DMS114 treated with DMSO at 0.1 percent for 48 hours (cell line): Measurements from ENCODE around the gene MRPL48.
"Not testable (repeated sequence)": the region's sequence is repeated elsewhere in the genome, so short reads cannot be mapped to it uniquely, and the experiment has no call there.

Experiments
- DNase-seq: peaks from one replicate; lab custom pipeline; 2025; ENCODE audit not compliant: unreplicated experiment; lab: John Stamatoyannopoulos, UW

The MRPL48 gene

DNA sequence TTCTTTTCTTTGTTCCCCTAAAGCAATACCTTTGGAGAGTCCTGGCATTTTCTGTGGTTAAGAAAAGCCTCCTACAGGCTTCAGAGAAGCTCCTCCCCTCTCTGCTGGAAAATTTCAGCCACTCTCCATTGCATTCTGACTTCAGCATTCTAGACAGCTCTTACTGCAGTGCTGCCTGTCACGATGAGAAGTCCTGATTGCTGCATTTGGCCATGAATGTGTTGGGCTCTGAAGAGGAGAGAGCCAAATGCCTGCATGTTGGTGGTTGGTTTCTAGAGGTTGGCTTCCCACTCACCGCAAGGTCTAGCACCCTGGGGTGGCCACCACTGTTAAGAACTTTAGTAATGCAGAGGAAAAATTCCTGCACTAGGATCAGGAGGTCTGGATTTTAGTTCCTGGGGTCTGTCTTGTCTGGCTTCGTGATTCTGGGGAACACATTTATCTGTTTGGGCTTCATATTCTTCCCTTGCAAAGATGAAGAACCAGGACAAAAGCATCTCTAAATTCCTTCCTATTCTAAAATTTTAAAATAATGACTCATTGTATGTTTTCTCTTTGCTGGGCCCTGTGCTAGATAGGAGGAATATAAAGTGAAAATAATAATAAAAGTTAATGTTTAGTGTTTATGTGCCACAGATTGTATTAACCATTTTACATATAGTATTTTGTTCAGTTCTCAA lies 50.9 kb downstream of the MRPL48 start:
- DNase-seq: no peak

DNA sequence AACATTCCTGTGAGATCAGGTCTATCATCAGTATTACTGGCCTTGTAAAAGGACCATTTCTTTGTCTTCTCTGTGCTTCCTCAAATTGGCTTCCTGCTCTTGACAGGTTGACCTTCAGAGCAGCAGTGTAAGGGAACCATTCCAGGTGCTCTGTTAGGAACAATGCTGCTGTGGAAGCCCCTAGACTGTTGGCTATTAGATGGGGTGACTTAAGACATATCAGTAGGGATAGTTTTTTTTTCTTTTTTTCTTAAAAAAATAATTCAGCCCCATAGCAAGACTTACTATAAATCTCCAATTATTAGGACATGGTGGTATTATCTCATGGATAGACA lies 51.4 kb downstream of the MRPL48 start:
- DNase-seq: no peak

DNA sequence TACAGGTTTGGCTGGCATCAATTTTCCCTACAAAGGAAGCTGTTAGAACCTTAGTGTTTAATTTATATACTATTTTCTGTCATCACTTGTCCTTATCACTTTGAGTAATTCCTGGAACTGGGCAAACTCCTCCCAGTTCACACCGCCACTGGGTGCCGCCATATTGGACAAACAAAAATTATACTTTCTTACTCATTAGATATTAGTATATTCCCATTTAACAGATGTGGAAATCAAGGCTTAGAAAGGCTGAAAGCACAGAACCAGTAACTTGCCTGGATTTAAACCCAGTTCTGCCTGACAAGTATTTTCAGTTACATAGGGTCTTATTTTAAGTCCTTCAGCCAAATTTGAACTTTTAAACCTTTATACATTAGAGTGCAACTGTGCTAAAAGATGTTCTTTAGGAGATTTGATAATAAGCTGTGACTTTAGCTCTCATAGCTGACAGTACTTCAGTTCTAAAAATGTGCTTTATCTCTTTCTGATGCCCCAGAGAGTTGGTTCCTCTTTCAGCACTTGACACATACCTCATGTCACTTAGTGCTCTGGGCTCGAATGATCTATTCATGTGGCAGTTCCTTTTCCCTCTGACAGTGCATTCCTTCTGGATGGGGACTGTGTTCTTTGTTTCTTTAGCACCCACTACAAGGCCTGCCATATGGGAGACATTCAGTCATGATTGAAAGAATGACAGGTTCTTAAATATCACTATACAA lies 63.5 kb downstream of the MRPL48 start:
- DNase-seq: no peak

DNA sequence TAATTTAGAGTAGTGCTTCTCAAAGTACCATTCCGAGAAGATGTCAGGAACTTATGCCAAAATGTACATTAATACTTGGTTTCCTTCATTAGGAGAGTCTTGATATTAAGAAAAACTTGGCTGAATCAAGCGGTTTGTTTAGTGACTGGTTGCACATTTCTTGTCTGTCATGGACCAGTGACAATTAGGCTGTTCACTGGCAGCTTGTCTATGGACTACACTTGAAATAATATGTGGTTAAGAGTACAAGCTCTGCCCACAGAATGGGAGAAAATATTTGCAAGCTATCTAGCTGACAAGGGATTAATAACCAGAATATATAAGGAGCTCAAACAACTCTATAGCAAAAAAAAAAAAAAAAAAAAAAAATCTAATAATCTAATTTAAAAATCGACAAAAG lies 64.4 kb downstream of the MRPL48 start:
- no peak for DNase-seq

DNA sequence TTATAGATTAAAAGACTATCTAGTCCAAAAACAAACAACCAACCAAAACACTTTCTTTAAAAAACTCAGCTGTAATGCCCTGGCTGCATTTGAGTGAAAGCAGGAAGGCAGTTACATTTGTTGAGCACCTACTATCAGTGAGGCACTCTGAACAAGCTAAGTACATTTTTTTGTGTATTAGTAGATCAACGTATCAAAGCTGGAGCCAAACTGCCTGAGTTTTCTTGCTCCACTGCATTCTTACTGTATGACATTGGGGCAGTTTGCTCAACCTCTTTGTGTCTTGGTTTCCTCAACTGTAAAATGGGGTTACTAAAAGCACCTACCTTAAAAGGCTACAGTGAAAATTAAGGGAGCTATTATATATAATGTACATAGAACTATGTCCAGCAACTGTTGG lies 67.0 kb downstream of the MRPL48 start:
- no peak for DNase-seq

DNA sequence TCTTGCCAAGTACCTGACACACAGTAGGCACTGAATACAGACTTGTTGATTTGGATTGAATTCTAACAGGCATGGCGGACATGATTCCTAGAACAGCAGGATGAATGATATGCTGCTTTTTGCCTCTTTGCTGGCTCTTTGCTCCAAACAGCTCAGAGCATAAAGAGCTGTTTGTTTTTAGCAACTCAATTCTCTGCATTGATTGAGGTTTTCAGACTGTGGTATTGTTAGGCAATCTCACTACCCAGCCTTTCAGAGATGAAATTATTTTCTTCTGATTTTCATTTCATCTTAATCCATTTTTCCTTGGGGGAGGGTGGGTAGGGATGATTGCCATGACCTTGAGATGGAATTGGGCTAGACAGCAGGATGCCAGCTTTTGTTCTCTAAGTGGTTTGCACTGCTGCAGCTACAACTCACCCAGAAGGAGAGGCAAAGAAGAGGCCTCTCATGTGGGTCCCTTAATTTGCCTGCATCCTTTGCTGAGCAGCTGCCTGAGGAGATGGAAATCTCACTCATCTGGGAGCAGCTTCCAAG lies 68.4 kb downstream of the MRPL48 start:
- DNase-seq: no peak

DNA sequence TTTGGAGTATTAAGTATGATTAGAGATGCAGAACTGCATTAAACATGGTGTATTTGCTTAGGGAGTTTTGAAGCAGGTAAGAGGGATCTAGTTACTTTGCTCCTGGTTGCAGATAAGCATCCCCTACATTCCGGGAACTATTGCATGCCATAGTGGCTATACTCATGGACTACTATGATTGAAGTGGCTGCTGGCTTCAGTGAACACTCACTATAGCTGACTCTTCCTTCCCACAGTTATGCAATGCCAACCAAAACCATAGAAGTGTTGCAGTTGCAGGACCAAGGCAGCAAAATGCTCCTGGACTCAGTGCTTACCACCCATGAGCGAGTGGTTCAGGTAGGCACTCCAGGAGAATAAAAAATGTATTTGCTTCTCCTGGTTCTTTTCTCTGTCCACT lies 72.0 kb downstream of the MRPL48 start:
- DNase-seq: no peak

DNA sequence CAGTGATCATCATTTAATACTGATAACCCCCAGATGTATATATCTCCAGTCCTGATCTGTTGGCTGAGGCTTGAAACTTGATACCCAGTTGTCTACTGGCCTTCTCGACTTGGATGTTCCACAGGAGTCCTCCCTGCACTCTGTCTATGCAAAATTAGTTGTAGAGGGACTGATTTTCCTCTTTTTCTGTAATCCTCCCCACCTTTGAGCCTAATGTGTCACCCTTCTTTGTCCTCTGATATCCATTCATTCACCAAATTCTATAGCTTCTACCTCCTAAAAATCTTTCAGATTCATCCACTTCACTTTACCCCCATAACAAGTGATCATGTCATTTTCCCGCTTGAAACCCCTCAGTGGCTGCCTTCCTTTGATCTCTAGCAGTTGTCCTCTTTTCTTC lies 72.5 kb downstream of the MRPL48 start:
- no peak for DNase-seq

DNA sequence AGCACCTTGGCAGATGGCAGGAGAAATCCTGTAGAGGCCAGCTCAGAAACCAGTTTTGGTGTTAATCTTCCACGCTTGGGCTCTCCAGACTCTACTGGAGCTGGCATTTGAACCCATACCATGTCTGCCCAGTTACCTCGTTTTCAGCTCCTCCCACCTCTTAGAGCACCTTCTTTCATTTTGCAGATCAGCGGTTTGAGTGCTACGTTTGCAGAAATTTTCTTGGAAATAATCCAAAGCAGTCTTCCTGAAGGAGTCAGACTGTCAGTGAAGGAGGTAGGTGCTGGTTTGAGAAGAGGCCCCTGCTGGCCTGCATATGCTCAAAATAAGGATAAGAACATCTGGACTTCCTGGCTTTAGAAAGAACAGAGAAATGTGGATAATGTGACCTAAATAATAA lies 75.3 kb downstream of the MRPL48 start:
- no peak for DNase-seq

DNA sequence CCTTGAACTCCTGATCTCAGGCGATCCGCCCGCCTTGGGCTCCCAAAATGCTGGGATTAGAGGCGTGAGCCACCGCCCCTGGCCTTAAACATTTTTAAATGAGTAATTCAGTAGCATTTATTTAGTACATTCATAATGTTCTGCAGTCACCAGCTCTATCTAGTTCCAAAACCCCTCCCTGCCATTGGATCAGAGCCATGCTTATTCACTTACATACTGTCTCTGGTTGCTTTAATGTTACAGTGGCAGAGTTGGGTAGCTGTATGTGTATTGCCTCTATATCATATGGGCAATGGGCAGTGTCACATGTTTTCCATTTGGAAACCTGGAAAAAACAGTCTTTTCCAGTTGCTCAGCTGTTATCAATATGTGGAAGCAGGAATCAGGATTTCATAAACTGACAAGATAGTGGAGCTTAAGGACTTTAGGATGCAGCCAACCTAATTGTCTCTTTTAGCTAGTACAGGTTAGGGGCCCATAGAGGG lies 78.5 kb downstream of the MRPL48 start:
- no peak for DNase-seq

DNA sequence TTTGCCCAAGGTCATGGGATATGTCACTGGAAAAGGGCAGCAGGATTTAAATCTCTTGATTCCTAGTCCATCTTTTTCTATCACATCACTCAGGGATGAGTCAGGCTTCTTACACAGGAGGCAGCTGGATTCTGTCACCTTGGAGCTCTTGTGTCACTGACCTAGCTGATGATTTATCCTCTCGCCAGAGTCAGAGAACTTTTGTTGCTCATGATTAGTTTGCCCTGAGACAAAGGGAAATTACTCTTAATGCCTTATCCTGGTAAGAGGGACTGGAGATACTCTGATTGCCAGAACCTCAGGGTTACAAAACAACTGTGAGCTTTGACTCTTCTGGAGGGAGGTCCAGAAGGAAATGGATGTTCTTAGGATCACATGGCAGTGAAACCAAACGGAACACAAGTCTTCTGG lies 78.9 kb downstream of the MRPL48 start:
- no peak for DNase-seq

DNA sequence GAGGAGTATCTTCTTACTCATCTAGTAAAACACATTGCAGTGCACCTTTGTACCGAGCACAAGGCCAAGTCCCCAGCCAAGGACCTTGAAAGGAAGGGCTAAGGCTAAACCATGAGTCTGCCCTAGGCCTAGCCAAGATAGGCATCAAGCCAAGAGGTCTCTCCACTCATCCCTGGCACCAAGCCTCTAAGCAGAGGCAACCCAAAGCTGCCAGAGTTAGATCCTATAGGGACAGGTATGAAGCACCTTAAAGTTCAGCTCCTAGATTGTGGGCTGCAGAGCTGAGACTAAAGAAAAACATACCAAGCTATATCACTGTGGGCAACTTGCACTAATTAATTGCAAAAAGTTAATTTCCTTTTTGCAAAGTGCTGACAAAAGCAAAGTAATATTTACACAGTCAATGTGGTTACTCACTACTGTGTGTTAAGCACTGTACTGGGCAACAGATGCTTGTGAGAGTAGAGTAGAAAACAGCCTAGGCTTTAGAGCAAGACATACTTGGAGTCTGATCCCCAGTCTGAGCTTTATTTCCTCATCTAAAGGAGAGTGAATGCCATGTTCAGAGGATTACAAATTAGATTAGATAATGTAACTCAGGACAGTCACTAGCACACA lies 81.8 kb downstream of the MRPL48 start:
- no peak for DNase-seq

DNA sequence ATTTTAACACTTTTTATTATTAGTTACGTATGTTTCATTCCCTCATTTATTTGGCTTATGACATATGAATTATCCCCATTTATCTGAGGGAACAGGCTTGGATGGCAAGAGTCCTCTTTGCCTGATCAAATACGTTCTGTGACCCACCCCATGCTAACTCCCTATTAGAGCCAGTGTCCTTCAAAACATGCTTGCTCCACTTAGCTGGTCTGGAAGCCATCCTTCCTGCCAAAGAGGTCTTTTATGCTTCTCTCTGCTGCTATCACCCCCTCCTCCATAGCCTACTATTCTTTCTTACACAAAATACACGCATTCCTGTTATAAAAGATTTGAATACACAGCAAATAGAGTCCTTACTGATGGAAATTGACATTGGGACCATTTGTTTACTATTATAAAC lies 82.6 kb downstream of the MRPL48 start:
- DNase-seq: no peak

DNA sequence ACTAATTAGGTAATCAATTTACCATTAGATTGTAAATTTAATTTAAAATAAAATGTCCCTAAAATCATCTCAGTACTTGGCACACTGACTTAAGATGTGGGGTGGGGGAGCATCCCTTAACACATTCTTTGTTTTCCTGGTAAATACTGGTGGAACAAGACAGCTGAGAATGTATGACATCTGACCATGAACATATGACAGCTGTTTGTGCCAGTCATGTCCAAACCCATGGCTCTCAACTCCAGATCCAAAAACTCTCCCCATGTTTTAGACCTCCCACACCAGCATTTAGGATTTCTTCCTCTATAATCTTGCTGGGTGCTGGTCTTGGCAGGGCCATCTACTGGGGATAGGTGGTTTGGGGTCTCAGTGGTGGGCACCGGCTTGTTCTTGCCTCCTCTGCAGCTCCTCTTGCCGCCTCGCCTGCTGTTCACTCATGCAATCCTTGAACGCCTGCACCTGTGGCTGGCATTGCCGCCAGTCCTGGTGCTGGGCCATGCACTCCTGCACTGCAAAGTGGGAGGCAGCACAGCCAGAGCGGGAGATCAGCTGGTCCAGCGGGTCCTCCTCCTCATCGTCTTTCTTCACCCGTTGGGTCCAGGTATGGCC lies 85.2 kb downstream of the MRPL48 start:
- DNase-seq: no peak

DNA sequence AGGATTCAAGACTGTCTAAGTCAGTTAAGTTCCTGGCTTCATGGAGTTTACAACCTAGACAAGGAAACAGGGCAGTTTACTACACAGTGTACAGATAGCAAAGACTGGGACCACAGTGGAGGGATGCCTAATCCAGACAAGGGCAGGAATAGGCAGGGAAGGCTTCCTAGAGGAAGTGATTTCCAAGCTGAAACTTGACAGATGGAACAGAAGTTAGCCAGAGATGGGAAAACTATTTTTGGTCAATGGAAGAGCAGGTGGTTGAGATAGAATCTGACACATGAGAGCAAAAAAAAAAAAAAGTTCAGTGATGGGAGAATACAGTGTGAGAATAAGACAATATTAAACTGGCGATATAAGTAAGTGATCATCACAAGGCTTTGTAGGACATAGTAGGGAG lies 87.7 kb downstream of the MRPL48 start:
- no peak for DNase-seq

DNA sequence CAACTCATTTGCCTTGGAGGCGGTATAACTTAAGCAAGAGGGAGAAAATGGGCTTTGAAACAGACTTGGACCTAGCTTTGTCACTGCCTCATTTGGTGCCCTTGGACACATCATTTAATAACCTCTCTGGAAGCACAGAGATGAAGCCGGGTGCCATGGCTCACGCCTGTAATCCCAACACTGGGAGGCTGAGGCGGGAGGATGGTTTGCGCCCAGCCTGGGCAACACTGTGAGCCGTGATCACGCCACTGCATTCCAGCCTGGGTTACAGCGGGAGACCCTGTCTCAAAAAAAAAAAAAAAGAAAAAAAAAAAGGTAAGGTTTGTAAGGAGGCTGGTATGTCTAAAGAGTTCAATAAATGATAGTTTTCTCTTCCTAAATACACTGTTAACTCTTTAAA lies 88.2 kb downstream of the MRPL48 start:
- no peak for DNase-seq

DNA sequence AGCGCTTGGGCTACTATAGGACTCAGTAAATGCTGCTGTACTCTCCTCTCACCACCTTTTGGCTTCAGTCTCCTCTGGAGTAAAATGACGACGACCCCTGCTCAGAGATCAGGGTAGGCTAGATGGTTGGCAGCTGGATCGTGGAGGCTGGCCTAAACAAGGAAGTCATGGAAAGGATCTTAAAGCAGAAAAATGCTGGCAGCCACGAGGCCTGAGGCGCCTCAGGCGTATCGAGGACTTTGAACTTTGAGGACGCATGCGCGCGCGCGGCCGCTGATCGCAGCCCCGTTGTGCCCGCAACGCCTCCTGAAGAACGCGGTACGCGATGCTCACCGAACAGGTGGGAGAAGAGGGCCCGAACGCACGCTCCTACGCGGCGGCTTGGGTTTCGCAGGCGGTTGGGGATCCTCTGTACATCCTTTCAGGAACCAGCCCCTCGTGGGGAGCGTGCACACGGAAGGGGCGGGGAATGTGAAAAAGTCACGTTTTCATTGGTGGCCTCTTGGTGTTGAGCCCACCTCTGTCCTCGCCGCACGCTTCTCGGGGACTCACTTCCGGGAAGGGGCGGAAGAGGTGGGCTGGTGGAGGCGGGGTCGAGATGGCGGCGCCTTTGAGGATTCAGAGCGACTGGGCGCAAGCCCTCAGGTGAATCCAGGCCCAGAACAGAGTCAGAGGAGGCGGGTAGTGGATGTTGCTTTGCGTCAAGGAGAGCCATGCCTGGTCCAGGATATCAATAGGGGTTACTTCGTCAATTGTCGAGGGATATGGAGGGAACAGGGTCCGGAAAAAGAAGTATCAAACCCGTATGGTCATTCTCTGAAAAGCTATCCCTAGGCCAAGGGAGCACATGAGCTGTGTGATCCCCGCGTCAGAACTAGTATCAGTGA lies 89.0 kb downstream of the MRPL48 start, which contains the start of the genes COA4 and PAAF1:
Gene COA4 (minus strand): TSS at position 423 of the 887 bp plus-strand sequence. CDS start 3,468 bp downstream, outside the sequence.
Gene PAAF1 (plus strand): TSS at position 576 of the 887 bp plus-strand sequence. CDS start 23 bp downstream, at position 599.
- peak; percentile 88 for DNase-seq

DNA sequence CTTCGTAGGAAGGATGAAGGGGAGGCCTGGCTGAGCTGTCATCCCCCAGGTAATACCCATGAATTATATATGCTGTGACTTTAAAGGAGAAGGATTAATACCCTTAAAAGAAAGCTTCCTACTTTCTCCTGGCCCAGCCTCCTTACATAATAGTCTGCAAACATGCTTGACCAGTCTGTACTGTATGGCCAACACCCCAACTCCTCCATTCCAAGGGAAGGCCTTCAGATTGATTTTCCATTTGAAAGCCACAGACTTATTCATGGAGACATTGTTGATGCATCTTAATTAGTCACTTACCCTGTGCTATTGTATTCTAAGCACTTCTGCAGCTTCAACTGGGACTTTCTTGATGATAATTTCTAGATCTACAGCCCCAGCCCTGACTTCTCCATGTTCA lies 91.1 kb downstream of the MRPL48 start:
- no peak for DNase-seq

DNA sequence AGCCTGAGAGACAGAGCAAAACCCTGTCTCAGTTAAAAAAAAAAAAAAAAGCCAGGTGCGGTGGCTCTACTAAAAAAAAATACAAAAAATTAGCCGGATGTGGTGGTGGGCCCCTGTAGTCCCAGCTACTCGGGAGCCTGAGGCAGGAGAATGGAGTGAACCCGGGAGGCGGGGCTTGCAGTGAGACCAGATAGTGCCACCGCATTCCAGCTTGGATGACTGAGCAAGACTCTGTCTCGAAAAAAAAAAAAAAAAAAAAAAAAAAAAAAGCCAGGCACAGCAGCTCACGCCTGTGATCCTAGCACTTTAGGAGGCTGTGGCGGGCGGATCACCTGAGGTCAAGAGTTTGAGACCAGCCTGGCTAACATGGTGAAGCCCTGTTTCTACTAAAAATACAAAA lies 92.8 kb downstream of the MRPL48 start:
- DNase-seq: not testable (repeated sequence)

DNA sequence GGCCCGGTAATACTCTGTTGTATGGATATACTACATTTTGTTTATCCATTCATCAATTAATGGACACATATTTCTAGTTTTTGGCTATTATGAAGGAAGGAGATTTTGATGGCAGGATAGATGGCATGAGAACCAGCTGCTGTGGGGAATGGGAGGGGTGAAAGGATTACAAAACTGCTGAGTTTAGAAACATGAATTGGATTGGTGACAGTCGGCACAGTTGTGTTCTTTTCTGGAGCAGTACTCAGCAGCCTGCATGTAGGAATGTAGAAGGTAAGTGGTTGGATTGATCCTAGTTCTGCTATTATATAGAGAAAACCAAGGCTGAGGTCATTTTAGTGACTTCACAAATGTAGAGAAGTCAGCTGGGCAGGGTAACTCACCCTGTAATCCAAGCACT lies 96.2 kb downstream of the MRPL48 start:
- DNase-seq: no peak
